ENCODE data around the gene RTL3. TPM values are rescaled to one million over a fixed set of nuclear protein-coding genes. Genes with fewer than 3 reads are reported as not detected.

The RTL3 gene
- polyA plus RNA-seq, 3 donors = not detected

DNA sequence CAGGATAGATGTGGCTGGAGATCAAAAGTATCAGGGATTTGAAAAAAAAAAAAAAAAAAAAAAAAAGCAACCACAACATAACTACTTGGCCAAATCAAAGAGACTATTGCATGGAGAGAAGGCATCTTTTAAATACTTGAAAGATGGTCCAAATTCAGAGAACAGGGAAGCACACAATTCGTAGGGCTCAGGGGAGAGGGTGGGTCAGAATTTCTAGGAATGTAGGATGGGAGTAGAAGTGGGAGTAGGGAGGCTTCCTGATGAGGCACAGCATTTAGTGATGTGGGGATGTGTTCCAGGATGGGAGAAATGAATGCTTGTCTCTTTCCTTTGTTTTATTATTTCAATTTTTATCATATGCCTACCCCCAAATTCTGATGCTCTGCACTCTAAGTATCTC lies 36.3 kb downstream of the RTL3 start:
- intact Hi-C loops (cut with micrococcal nuclease) = no loop called here
- no peak overlapping the region for H3K4me3 Mint-ChIP-seq

DNA sequence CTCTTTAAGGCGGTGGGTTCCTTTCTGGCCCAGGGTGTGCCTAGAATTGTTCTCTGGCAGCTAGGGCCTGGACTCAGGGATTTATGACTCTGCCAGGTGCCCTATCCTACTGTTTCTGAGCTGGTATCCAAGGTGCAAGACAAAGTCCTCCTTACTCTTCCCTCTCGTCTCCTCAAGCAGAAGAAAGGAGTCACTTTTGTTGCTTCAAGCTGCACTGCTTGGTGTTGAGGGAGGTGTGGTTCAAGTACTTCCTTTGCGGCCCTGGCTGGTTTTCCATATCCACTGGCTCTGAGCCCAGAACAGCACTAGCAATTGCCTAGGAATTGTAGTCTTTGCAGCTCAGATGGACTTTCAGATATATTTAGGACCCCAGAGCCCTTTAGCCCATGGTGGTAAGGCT lies 39.3 kb downstream of the RTL3 start:
- Histone ChIP-seq H3K9ac (ENCODE audit: insufficient read depth, low read length, poor library complexity, severe bottlenecking) (no peak overlapping the region), H3K27ac (ENCODE audit: low read depth in 1 of 2, low read length in 2 of 2) (no peak overlapping the region), H3K4me2 (replicated peaks; ENCODE audit: extremely low read depth, low read length, poor library complexity, severe bottlenecking) (no peak overlapping the region), H4K20me1 (ENCODE audit: insufficient read depth, low read length) (no peaks in the 10 kb centered on the region), H3K4me1 (ENCODE audit: control insufficient read depth in 1 of 2, insufficient read depth in 2 of 2, low read length in 2 of 2) (no peaks in the 10 kb centered on the region), H3K4me3 (replicated peaks in 1 of 3; ENCODE audit: low read depth in 2 of 3, low read length in 3 of 3) (no peak overlapping the region), H2AFZ (ENCODE audit: insufficient read depth, low read depth, low read length, poor library complexity, severe bottlenecking) (no peak overlapping the region), H3K79me2 (ENCODE audit: insufficient read depth, low read length) (no peaks in the 10 kb centered on the region), H3K9me3 (replicated peaks in 1 of 2; ENCODE audit: control insufficient read depth in 1 of 2, insufficient read depth in 1 of 2, low read length in 2 of 2) (no peaks in the 10 kb centered on the region), H3K27me3 (ENCODE audit: control insufficient read depth in 2 of 2, insufficient read depth in 2 of 2, low read length in 2 of 2) (no peaks in the 10 kb centered on the region), H3K36me3 (replicated peaks in 1 of 2; ENCODE audit: control insufficient read depth in 1 of 2, insufficient read depth in 2 of 2, low read length in 2 of 2) (no peaks in the 10 kb centered on the region)
- Mint-ChIP-seq H3K4me3 (no peak overlapping the region), H3K36me3 (no peaks in the 10 kb centered on the region), H3K4me1 (no peaks in the 10 kb centered on the region), H3K27ac (no peak overlapping the region), H3K27me3 (ENCODE audit: low read depth in 3 of 3) (peaks cover 0 to 7% (median 0%) of the 10 kb centered on the region in 3 donors), H3K9me3 (peaks cover 0 to 8% (median 2%) of the 10 kb centered on the region in 7 donors)
- intact Hi-C loops (cut with micrococcal nuclease) = no loop called here
- TF ChIP-seq, protein P1, sequence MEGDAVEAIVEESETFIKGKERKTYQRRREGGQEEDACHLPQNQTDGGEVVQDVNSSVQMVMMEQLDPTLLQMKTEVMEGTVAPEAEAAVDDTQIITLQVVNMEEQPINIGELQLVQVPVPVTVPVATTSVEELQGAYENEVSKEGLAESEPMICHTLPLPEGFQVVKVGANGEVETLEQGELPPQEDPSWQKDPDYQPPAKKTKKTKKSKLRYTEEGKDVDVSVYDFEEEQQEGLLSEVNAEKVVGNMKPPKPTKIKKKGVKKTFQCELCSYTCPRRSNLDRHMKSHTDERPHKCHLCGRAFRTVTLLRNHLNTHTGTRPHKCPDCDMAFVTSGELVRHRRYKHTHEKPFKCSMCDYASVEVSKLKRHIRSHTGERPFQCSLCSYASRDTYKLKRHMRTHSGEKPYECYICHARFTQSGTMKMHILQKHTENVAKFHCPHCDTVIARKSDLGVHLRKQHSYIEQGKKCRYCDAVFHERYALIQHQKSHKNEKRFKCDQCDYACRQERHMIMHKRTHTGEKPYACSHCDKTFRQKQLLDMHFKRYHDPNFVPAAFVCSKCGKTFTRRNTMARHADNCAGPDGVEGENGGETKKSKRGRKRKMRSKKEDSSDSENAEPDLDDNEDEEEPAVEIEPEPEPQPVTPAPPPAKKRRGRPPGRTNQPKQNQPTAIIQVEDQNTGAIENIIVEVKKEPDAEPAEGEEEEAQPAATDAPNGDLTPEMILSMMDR (IDR thresholded peaks at IDR 0.05) = no peak
- 100% methylated on average over 1 of the region's 3 CpGs for WGBS (ENCODE audit: insufficient coverage)
- no peak for DNase-seq

More for the DNA sequence above, 36.3 kb downstream of the RTL3 start:
- no peak overlapping the region for H3K4me2 ChIP-seq (replicated peaks; ENCODE audit: extremely low read depth, low read length, poor library complexity, severe bottlenecking)
- Mint-ChIP-seq H3K36me3 (no peaks in the 10 kb centered on the region), H3K27me3 (ENCODE audit: low read depth in 3 of 3) (peaks cover 0 to 1% (median 0%) of the 10 kb centered on the region in 3 donors), H3K9me3 (peaks cover 0 to 9% (median 2%) of the 10 kb centered on the region in 7 donors), H3K27ac (no peak overlapping the region), H3K4me1 (peaks cover 17% of the 10 kb centered on the region)
- H3K27ac ChIP-seq (ENCODE audit: low read depth in 1 of 2, low read length in 2 of 2) = no peak overlapping the region
- no peaks in the 10 kb centered on the region for H3K27me3 ChIP-seq (ENCODE audit: control insufficient read depth in 2 of 2, insufficient read depth in 2 of 2, low read length in 2 of 2)
- H3K9me3 ChIP-seq (replicated peaks in 1 of 2; ENCODE audit: control insufficient read depth in 1 of 2, insufficient read depth in 1 of 2, low read length in 2 of 2) = no peaks in the 10 kb centered on the region
- no peaks in the 10 kb centered on the region for H3K79me2 ChIP-seq (ENCODE audit: insufficient read depth, low read length)
- no peaks in the 10 kb centered on the region for H3K36me3 ChIP-seq (replicated peaks in 1 of 2; ENCODE audit: control insufficient read depth in 1 of 2, insufficient read depth in 2 of 2, low read length in 2 of 2)
- DNase-seq = no peak
- H3K4me1 ChIP-seq (ENCODE audit: control insufficient read depth in 1 of 2, insufficient read depth in 2 of 2, low read length in 2 of 2) = no peaks in the 10 kb centered on the region
- WGBS (ENCODE audit: insufficient coverage) = no CpG with 5 or more reads among the region's 1 CpG
- no peaks in the 10 kb centered on the region for H4K20me1 ChIP-seq (ENCODE audit: insufficient read depth, low read length)
- no peak overlapping the region for H3K4me3 ChIP-seq (replicated peaks in 1 of 3; ENCODE audit: low read depth in 2 of 3, low read length in 3 of 3)
- TF ChIP-seq, protein P1 (IDR thresholded peaks at IDR 0.05) = no peak
- H3K9ac ChIP-seq (ENCODE audit: insufficient read depth, low read length, poor library complexity, severe bottlenecking) = no peak overlapping the region
- no peak overlapping the region for H2AFZ ChIP-seq (ENCODE audit: insufficient read depth, low read depth, low read length, poor library complexity, severe bottlenecking)
